Omental fat pad (tissue), 4 donors: ENCODE results near the gene CTNND2. TPM values are rescaled to one million over a fixed set of nuclear protein-coding genes. Genes with fewer than 3 reads are reported as not detected.

ENCODE experiments used
- ATAC-seq: fragments of 150-250 bp; one replicate; pipeline ENCODE4 v1.9.1; 2016; ENCODE audit warnings: mild to moderate bottlenecking, moderate library complexity; ENCODE audit not compliant: low FRiP score
- DNase-seq: peaks from one replicate; pipeline ENCODE4 v3.0.0-alpha.2; 2019; ENCODE audit warnings: low spot score
- CTCF ChIP-seq, 3 donors: fragments of 450-650 bp; IDR thresholded peaks; one replicate each; pipeline ENCODE4 v1.5.1; 2016 to 2017; ENCODE audit warnings: antibody characterized with exemption in 3 of 3, mild to moderate bottlenecking in 3 of 3, moderate library complexity in 2 of 3
- total RNA-seq, 4 donors: library from RNA; depleted of rRNA; stranded (reverse); fragments of >200 nt; gene quantifications; one replicate each; pipeline ENCODE4 v1.1.0, GENCODE V29; 2016

The CTNND2 gene
- total RNA-seq, 4 donors from 2014 or later = 0.16 to 1.3 (median 0.64) TPM

GRCh38 chr5:11791792-11792191 lies 112.5 kb downstream of the CTNND2 start:
- TF ChIP-seq CTCF (IDR thresholded peaks at IDR 0.05) = no peak
- no peak for DNase-seq
- no peak for ATAC-seq

GRCh38 chr5:11790201-11790600 lies 114.0 kb downstream of the CTNND2 start:
- no peak for TF ChIP-seq CTCF (IDR thresholded peaks at IDR 0.05)
- DNase-seq (no peak), ATAC-seq (no peak)

GRCh38 chr5:11785771-11786352 lies 118.4 kb downstream of the CTNND2 start:
- TF ChIP-seq CTCF (IDR thresholded peaks at IDR 0.05) = no peak
- DNase-seq = no peak
- ATAC-seq = no peak

- ATAC-seq (no peak), DNase-seq (no peak)
- no peak for TF ChIP-seq CTCF (IDR thresholded peaks at IDR 0.05)
Measured at GRCh38 chr5:11780641-11781345, 123.5 kb downstream of the CTNND2 start.

GRCh38 chr5:11777096-11777495 lies 127.2 kb downstream of the CTNND2 start:
- DNase-seq (no peak), ATAC-seq (no peak)
- no peak for TF ChIP-seq CTCF (IDR thresholded peaks at IDR 0.05)

GRCh38 chr5:11770310-11770709 lies 133.9 kb downstream of the CTNND2 start:
- ATAC-seq (no peak), DNase-seq (no peak)
- no peak for TF ChIP-seq CTCF (IDR thresholded peaks at IDR 0.05)
